ENCODE data around the gene RGMB.

The RGMB gene

GRCh38 chr5:98789029-98789428 is 15.6 kb downstream of the RGMB start:
- TF ChIP-seq MAX (IDR thresholded peaks at IDR 0.05) (no peak), CEBPB (IDR thresholded peaks at IDR 0.05) (no peak), TEAD4 (IDR thresholded peaks at IDR 0.05) (no peak), ZBTB7A (IDR thresholded peaks at IDR 0.05; ENCODE audit: low read depth) (no peak), RAD21 (IDR thresholded peaks at IDR 0.05; ENCODE audit: low read depth) (no peak), YY1 (IDR thresholded peaks at IDR 0.05; ENCODE audit: low read depth) (no peak), TCF12 (IDR thresholded peaks at IDR 0.05; ENCODE audit: low read depth) (no peak), REST (IDR thresholded peaks at IDR 0.05; ENCODE audit: low read depth) (no peak), NFIC (IDR thresholded peaks at IDR 0.05) (no peak), USF1 (IDR thresholded peaks at IDR 0.05) (no peak), CREB1 (IDR thresholded peaks at IDR 0.05; ENCODE audit: low read depth) (no peak), FOXM1 (IDR thresholded peaks at IDR 0.05; ENCODE audit: borderline replicate concordance, low read depth) (no peak), EGR1 (IDR thresholded peaks at IDR 0.05) (no peak), TAF1 (IDR thresholded peaks at IDR 0.05; ENCODE audit: low read depth) (no peak), EP300 (IDR thresholded peaks at IDR 0.05; ENCODE audit: borderline replicate concordance) (no peak)

- TF ChIP-seq EGR1 (IDR thresholded peaks at IDR 0.05) = no peak
- TF ChIP-seq TAF1 (IDR thresholded peaks at IDR 0.05; ENCODE audit: low read depth) = no peak
Measured at GRCh38 chr5:98791001-98791519, 17.6 kb downstream of the RGMB start.

GRCh38 chr5:98791898-98792580 is 18.6 kb downstream of the RGMB start:
- TF ChIP-seq TAF1 (IDR thresholded peaks at IDR 0.05; ENCODE audit: low read depth) (no peak), TCF12 (IDR thresholded peaks at IDR 0.05; ENCODE audit: low read depth) (no peak), CREB1 (IDR thresholded peaks at IDR 0.05; ENCODE audit: low read depth) (no peak), YY1 (IDR thresholded peaks at IDR 0.05; ENCODE audit: low read depth) (no peak), TEAD4 (IDR thresholded peaks at IDR 0.05) (no peak), CEBPB (IDR thresholded peaks at IDR 0.05) (no peak), EGR1 (IDR thresholded peaks at IDR 0.05) (no peak), MAX (IDR thresholded peaks at IDR 0.05) (no peak), NFIC (IDR thresholded peaks at IDR 0.05) (no peak), ZBTB7A (IDR thresholded peaks at IDR 0.05; ENCODE audit: low read depth) (no peak), USF1 (IDR thresholded peaks at IDR 0.05) (no peak), FOXM1 (IDR thresholded peaks at IDR 0.05; ENCODE audit: borderline replicate concordance, low read depth) (no peak), RAD21 (IDR thresholded peaks at IDR 0.05; ENCODE audit: low read depth) (no peak), REST (IDR thresholded peaks at IDR 0.05; ENCODE audit: low read depth) (no peak), EP300 (IDR thresholded peaks at IDR 0.05; ENCODE audit: borderline replicate concordance) (no peak)

- TF ChIP-seq NFIC (IDR thresholded peaks at IDR 0.05) = no peak
- TF ChIP-seq EGR1 (IDR thresholded peaks at IDR 0.05) = no peak
- no peak for TF ChIP-seq YY1 (IDR thresholded peaks at IDR 0.05; ENCODE audit: low read depth)
- no peak for TF ChIP-seq RAD21 (IDR thresholded peaks at IDR 0.05; ENCODE audit: low read depth)
- TF ChIP-seq TEAD4 (IDR thresholded peaks at IDR 0.05) = no peak
- TF ChIP-seq FOXM1 (IDR thresholded peaks at IDR 0.05; ENCODE audit: borderline replicate concordance, low read depth) = no peak
- TF ChIP-seq CREB1 (IDR thresholded peaks at IDR 0.05; ENCODE audit: low read depth) = no peak
- no peak for TF ChIP-seq TAF1 (IDR thresholded peaks at IDR 0.05; ENCODE audit: low read depth)
- no peak for TF ChIP-seq USF1 (IDR thresholded peaks at IDR 0.05)
- no peak for TF ChIP-seq EP300 (IDR thresholded peaks at IDR 0.05; ENCODE audit: borderline replicate concordance)
- no peak for TF ChIP-seq CEBPB (IDR thresholded peaks at IDR 0.05)
- no peak for TF ChIP-seq MAX (IDR thresholded peaks at IDR 0.05)
- no peak for TF ChIP-seq ZBTB7A (IDR thresholded peaks at IDR 0.05; ENCODE audit: low read depth)
- TF ChIP-seq REST (IDR thresholded peaks at IDR 0.05; ENCODE audit: low read depth) = no peak
- no peak for TF ChIP-seq TCF12 (IDR thresholded peaks at IDR 0.05; ENCODE audit: low read depth)
Measured at GRCh38 chr5:98793223-98793622, 19.8 kb downstream of the RGMB start.

Data from Ishikawa (cell line).